Measurements from ENCODE around the gene SRD5A1. TPM values are rescaled to one million over a fixed set of nuclear protein-coding genes. Genes with fewer than 3 reads are reported as not detected.
"Not testable (repeated sequence)": the region's sequence is repeated elsewhere in the genome, so short reads cannot be mapped to it uniquely, and the experiment has no call there.

SRD5A1 gene
- polyA plus RNA-seq, 4 donors: 7.5 to 16.6 (median 11.9) TPM

DNA sequence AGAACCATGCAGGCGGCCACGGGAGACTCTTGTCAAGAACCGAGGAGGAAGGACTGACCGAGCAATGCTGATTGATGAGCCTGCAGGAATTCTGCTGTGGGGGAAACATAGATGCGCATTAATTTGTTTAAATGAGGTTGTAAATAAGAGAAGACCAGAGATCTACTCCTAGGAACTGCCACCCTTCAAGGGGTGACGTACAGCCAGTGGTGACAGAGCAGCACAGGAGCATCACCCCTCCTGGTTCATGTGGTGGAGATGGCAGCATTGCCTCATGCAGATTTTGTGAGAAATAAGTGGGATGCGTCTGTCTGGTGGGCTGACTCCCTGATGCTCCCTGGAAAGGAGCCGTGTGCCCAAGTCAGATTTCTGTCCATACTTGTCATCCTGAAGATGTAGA is 22.2 kb downstream of the SRD5A1 start:
- WGBS, 3 donors: 97 to 99% (median 98%) methylated on average over 8 of the region's 8 CpGs

DNA sequence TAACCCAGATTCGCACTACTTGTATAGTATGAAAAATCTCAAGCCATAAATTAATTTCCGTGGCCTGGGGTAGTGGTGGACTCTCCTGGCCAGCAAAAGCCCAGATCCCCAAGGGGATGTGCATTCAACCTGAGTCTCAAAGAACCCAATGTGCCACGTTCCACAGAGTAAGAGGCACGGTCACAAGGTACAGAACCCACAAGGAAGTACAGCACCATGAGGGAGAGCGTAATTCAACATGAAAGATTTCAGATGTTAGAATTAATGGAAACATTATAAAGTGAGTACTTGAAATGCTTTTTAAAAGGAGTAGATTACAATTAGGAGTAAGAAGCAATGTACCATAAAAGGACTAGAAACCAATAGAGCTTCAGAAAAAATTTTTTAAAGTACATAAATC is 23.4 kb downstream of the SRD5A1 start:
- DNase-seq: no peak
- Histone ChIP-seq H3K36me3 (ENCODE audit: control insufficient read depth in 3 of 3, insufficient read depth in 2 of 3, low read depth in 1 of 3, low read length in 3 of 3) (peaks cover 6 to 18% (median 14%) of the 10 kb centered on the region in 3 donors), H3K27me3 (ENCODE audit: control insufficient read depth in 3 of 3, insufficient read depth in 3 of 3, low read length in 3 of 3) (no peaks in the 10 kb centered on the region), H3K9me3 (ENCODE audit: control insufficient read depth in 2 of 2, insufficient read depth in 1 of 2, low read depth in 1 of 2, low read length in 1 of 2) (peaks cover 0 to 11% of the 10 kb centered on the region in 2 donors), H3K4me3 (ENCODE audit: low read depth in 1 of 3, low read length in 3 of 3) (no peak overlapping the region), H3K27ac (ENCODE audit: low read depth in 1 of 3, low read length in 2 of 3) (no peak overlapping the region), H3K4me1 (ENCODE audit: control insufficient read depth in 3 of 3, insufficient read depth in 2 of 3, low read depth in 1 of 3, low read length in 2 of 3) (peaks cover 0 to 2% (median 0%) of the 10 kb centered on the region in 3 donors)
- no peak for FAIRE-seq
- WGBS, 3 donors: 95 to 99% (median 97%) methylated on average over 5 of the region's 5 CpGs

More for the DNA sequence above, 22.2 kb downstream of the SRD5A1 start:
- Histone ChIP-seq H3K27ac (ENCODE audit: low read depth in 1 of 3, low read length in 2 of 3) (no peak overlapping the region), H3K36me3 (ENCODE audit: control insufficient read depth in 3 of 3, insufficient read depth in 2 of 3, low read depth in 1 of 3, low read length in 3 of 3) (peaks cover 6 to 18% (median 14%) of the 10 kb centered on the region in 3 donors), H3K4me3 (ENCODE audit: low read depth in 1 of 3, low read length in 3 of 3) (no peak overlapping the region), H3K9me3 (ENCODE audit: control insufficient read depth in 2 of 2, insufficient read depth in 1 of 2, low read depth in 1 of 2, low read length in 1 of 2) (peaks cover 0 to 11% of the 10 kb centered on the region in 2 donors), H3K4me1 (ENCODE audit: control insufficient read depth in 3 of 3, insufficient read depth in 2 of 3, low read depth in 1 of 3, low read length in 2 of 3) (no peaks in the 10 kb centered on the region), H3K27me3 (ENCODE audit: control insufficient read depth in 3 of 3, insufficient read depth in 3 of 3, low read length in 3 of 3) (no peaks in the 10 kb centered on the region)
- FAIRE-seq (no peak), DNase-seq (no peak)

DNA sequence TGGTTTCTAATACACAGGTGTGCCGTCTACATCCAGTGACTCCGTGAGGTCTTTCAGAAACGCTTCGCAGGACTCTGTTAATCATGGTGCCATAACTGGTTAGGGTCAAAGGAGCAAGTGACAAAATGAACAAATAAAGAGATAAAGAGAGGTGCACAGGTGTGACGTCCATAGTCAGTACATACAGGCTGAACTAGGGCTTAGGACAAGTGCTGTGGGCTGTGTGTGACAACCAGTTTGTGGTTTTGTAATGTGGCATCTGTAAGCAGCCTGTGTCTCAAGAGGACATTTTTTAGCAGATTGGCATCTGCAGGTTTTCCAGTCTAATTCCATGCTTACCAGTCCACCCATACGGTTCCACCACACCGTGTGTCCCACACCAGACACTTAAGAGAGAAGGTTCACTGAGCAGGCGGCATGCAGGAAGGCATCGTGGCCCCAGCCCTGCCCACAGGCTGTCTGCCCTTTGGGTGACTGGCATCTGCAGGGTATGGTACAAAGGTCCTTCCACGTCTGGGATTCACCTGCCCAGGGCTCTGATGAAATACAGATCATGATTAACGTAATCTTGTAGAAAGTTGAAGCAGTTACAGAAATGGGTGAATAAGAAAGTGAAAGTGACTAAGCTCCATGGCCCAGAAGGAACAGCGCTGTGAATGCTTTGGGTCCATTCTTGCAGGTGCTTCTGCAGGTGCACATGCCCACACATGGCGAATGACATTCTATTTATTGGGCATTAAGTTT is 26.9 kb downstream of the SRD5A1 start:
- no peaks in the 10 kb centered on the region for H3K27me3 ChIP-seq (ENCODE audit: control insufficient read depth in 3 of 3, insufficient read depth in 3 of 3, low read length in 3 of 3)
- H3K27ac ChIP-seq (ENCODE audit: low read depth in 1 of 3, low read length in 2 of 3): peak overlapping the region in 2 of 3 donors; percentile 62 to 64
- peaks cover 0 to 11% of the 10 kb centered on the region in 2 donors for H3K9me3 ChIP-seq (ENCODE audit: control insufficient read depth in 2 of 2, insufficient read depth in 1 of 2, low read depth in 1 of 2, low read length in 1 of 2)
- no peak overlapping the region for H3K4me3 ChIP-seq (ENCODE audit: low read depth in 1 of 3, low read length in 3 of 3)
- DNase-seq: peak in 1 of 2 donors; percentile 96
- H3K36me3 ChIP-seq (ENCODE audit: control insufficient read depth in 3 of 3, insufficient read depth in 2 of 3, low read depth in 1 of 3, low read length in 3 of 3): peaks cover 6 to 21% (median 14%) of the 10 kb centered on the region in 3 donors
- H3K4me1 ChIP-seq (ENCODE audit: control insufficient read depth in 3 of 3, insufficient read depth in 2 of 3, low read depth in 1 of 3, low read length in 2 of 3): peaks cover 0 to 2% (median 0%) of the 10 kb centered on the region in 3 donors
- 41 to 71% (median 46%) methylated on average over 13 of the region's 13 CpGs for WGBS, 3 donors
- FAIRE-seq: no peak

DNA sequence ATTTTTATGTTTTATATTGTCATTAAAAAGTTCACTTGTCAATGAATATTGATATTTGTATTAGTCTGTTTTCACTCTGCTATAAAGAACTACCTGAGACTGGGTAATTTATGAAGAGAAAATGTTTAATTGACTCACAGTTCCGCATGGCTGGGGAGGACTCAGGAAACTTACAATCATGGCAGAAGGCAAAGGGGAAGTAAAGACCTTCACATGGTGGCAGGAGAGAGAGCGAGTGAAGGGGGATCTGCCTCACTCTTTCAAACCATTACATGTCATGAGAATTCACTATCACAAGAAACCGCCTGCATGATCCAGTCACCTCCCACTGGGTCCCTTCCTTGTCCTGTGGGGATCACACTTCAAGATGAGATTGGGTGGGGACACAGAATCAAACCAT is 27.4 kb downstream of the SRD5A1 start:
- no peaks in the 10 kb centered on the region for H3K27me3 ChIP-seq (ENCODE audit: control insufficient read depth in 3 of 3, insufficient read depth in 3 of 3, low read length in 3 of 3)
- WGBS, 3 donors: 86 to 95% (median 86%) methylated on average over 3 of the region's 3 CpGs
- H3K4me3 ChIP-seq (ENCODE audit: low read depth in 1 of 3, low read length in 3 of 3): no peak overlapping the region
- H3K9me3 ChIP-seq (ENCODE audit: control insufficient read depth in 2 of 2, insufficient read depth in 1 of 2, low read depth in 1 of 2, low read length in 1 of 2): peaks cover 0 to 11% of the 10 kb centered on the region in 2 donors
- peaks cover 0 to 2% (median 0%) of the 10 kb centered on the region in 3 donors for H3K4me1 ChIP-seq (ENCODE audit: control insufficient read depth in 3 of 3, insufficient read depth in 2 of 3, low read depth in 1 of 3, low read length in 2 of 3)
- DNase-seq (peak in 1 of 2 donors; percentile 12), FAIRE-seq (no peak)
- H3K27ac ChIP-seq (ENCODE audit: low read depth in 1 of 3, low read length in 2 of 3): peak overlapping the region in 2 of 3 donors; percentile 26 to 72
- H3K36me3 ChIP-seq (ENCODE audit: control insufficient read depth in 3 of 3, insufficient read depth in 2 of 3, low read depth in 1 of 3, low read length in 3 of 3): peaks cover 4 to 17% (median 14%) of the 10 kb centered on the region in 3 donors

DNA sequence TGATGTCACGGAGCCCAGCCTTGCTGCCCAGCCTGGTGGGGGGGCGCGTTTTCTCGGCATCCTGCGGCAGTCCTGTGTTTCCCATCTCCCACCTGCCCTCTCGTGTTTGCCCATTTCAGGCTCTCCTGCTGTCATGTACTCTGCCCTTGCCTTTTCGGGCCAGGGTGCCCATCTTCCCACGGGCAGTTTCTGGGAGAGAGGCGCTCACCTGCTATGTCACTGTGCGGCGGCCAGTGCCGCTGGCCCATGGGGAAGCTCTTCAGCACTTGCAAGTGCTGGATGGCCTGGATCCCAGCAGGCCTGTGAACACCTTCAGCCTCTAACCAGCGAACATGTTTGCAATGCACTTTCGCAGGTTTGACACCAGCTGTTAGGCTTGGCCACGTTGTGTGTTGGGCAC is 33.5 kb downstream of the SRD5A1 start:
- Histone ChIP-seq H3K9me3 (ENCODE audit: control insufficient read depth in 2 of 2, insufficient read depth in 1 of 2, low read depth in 1 of 2, low read length in 1 of 2) (no peaks in the 10 kb centered on the region), H3K27me3 (ENCODE audit: control insufficient read depth in 3 of 3, insufficient read depth in 3 of 3, low read length in 3 of 3) (no peaks in the 10 kb centered on the region), H3K27ac (ENCODE audit: low read depth in 1 of 3, low read length in 2 of 3) (no peak overlapping the region), H3K36me3 (ENCODE audit: control insufficient read depth in 3 of 3, insufficient read depth in 2 of 3, low read depth in 1 of 3, low read length in 3 of 3) (peaks cover 0 to 11% (median 9%) of the 10 kb centered on the region in 3 donors), H3K4me3 (ENCODE audit: low read depth in 1 of 3, low read length in 3 of 3) (no peak overlapping the region), H3K4me1 (ENCODE audit: control insufficient read depth in 3 of 3, insufficient read depth in 2 of 3, low read depth in 1 of 3, low read length in 2 of 3) (no peaks in the 10 kb centered on the region)
- WGBS, 3 donors: 90 to 96% (median 92%) methylated on average over 15 of the region's 15 CpGs
- FAIRE-seq (no peak), DNase-seq (no peak)

DNA sequence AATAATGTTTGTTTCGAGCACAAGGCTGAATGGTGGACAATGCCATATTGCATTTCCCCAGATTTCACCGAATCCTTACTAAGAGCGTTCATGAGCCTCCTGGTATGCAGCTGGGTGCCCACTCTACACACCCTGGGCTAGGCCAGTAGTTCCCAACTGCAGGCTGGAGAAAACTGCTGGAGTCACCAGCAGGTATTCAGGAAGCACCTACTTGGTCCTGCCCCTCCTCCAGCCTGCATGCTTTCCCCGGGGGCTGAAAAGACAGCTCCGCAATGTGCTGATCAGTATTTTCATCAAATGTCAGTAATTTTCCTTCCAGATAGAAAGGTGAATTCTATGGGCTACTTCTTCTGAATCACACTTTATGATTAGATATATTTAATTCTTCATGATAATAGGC is 34.4 kb downstream of the SRD5A1 start:
- FAIRE-seq: no peak
- WGBS, 3 donors: 95 to 97% (median 95%) methylated on average over 5 of the region's 5 CpGs

DNA sequence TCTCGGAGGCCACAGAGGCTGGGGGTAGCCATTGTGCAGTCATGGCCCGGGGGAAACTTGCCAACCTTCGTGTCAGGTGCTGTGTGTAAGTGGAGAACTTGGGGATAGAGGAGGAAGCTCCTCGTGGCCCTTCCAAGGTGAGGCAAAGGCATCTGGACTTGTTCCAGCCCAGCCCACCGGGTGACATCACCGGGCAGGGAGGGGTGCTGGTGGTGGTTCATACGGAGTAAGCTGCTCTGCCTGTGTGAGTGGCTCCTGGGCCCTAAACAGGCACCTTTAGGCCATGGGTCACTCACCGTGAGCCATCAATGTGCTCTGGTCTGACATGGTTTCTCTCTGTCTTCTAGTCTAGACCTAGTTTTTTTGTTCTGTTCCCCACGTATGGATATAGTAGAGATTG is 35.5 kb downstream of the SRD5A1 start:
- FAIRE-seq: not testable (repeated sequence)
- 84 to 89% (median 88%) methylated on average over 9 of the region's 9 CpGs for WGBS, 3 donors

More for the DNA sequence above, 34.4 kb downstream of the SRD5A1 start:
- DNase-seq: no peak
- Histone ChIP-seq H3K27me3 (ENCODE audit: control insufficient read depth in 3 of 3, insufficient read depth in 3 of 3, low read length in 3 of 3) (no peaks in the 10 kb centered on the region), H3K36me3 (ENCODE audit: control insufficient read depth in 3 of 3, insufficient read depth in 2 of 3, low read depth in 1 of 3, low read length in 3 of 3) (peaks cover 0 to 11% (median 9%) of the 10 kb centered on the region in 3 donors), H3K4me3 (ENCODE audit: low read depth in 1 of 3, low read length in 3 of 3) (no peak overlapping the region), H3K4me1 (ENCODE audit: control insufficient read depth in 3 of 3, insufficient read depth in 2 of 3, low read depth in 1 of 3, low read length in 2 of 3) (no peaks in the 10 kb centered on the region), H3K27ac (ENCODE audit: low read depth in 1 of 3, low read length in 2 of 3) (no peak overlapping the region), H3K9me3 (ENCODE audit: control insufficient read depth in 2 of 2, insufficient read depth in 1 of 2, low read depth in 1 of 2, low read length in 1 of 2) (no peaks in the 10 kb centered on the region)

DNA sequence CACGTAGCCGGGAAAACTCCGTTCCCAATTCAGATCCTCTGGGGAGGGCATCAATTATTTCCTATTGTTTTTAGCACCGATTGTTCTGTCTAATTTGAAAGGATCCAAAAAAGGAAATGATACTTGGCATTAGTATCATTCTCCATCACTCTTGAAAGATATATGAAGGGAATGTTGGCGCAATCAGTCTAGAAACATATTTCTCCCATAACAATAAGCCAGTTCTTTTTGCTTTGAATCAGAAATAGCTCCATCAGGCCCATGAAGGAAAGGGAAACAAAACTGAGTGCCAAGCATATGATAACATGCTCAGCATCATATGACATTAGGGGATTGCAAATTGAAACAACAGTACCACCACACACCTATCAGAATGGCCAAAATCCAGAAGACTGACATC is 39.8 kb downstream of the SRD5A1 start:
- Histone ChIP-seq H3K27me3 (ENCODE audit: control insufficient read depth in 3 of 3, insufficient read depth in 3 of 3, low read length in 3 of 3) (no peaks in the 10 kb centered on the region), H3K9me3 (ENCODE audit: control insufficient read depth in 2 of 2, insufficient read depth in 1 of 2, low read depth in 1 of 2, low read length in 1 of 2) (no peaks in the 10 kb centered on the region), H3K4me1 (ENCODE audit: control insufficient read depth in 3 of 3, insufficient read depth in 2 of 3, low read depth in 1 of 3, low read length in 2 of 3) (no peaks in the 10 kb centered on the region), H3K27ac (ENCODE audit: low read depth in 1 of 3, low read length in 2 of 3) (no peak overlapping the region), H3K4me3 (ENCODE audit: low read depth in 1 of 3, low read length in 3 of 3) (no peak overlapping the region), H3K36me3 (ENCODE audit: control insufficient read depth in 3 of 3, insufficient read depth in 2 of 3, low read depth in 1 of 3, low read length in 3 of 3) (peaks cover 0 to 6% (median 5%) of the 10 kb centered on the region in 3 donors)
- WGBS, 3 donors: 86 to 94% (median 89%) methylated on average over 5 of the region's 5 CpGs
- no peak for FAIRE-seq
- DNase-seq: no peak

More for the DNA sequence above, 35.5 kb downstream of the SRD5A1 start:
- not testable (repeated sequence) for H3K27ac ChIP-seq (ENCODE audit: low read depth in 1 of 3, low read length in 2 of 3); DNase-seq; H3K4me3 ChIP-seq (ENCODE audit: low read depth in 1 of 3, low read length in 3 of 3); H3K4me1 ChIP-seq (ENCODE audit: control insufficient read depth in 3 of 3, insufficient read depth in 2 of 3, low read depth in 1 of 3, low read length in 2 of 3); H3K27me3 ChIP-seq (ENCODE audit: control insufficient read depth in 3 of 3, insufficient read depth in 3 of 3, low read length in 3 of 3); H3K9me3 ChIP-seq (ENCODE audit: control insufficient read depth in 2 of 2, insufficient read depth in 1 of 2, low read depth in 1 of 2, low read length in 1 of 2)
- H3K36me3 ChIP-seq (ENCODE audit: control insufficient read depth in 3 of 3, insufficient read depth in 2 of 3, low read depth in 1 of 3, low read length in 3 of 3): peaks cover 0 to 11% (median 9%) of the 10 kb centered on the region in 3 donors

Data from small intestine (tissue), 7 donors.